Activated T-cell treated with anti-CD3 and anti-CD28 coated beads, Interleukin-2, amount 50 U/mL, for 24 hours (primary cell): ENCODE measurements around the gene HCAR1.
A peak's percentile ranks its signal among the peaks of the same experiment; 100 is the strongest.
"Not testable (repeated sequence)": the region's sequence is repeated elsewhere in the genome, so short reads cannot be mapped to it uniquely, and the experiment has no call there.

Source experiments
- DNase-seq: peaks from one replicate; pipeline ENCODE4 v3.0.0-alpha.2; 2020
- H3K27ac Mint-ChIP-seq: 2 replicates; pipeline ENCODE4 v1.8.0; 2020; ENCODE audit warnings: mild to moderate bottlenecking, mixed read lengths
- H3K27me3 Mint-ChIP-seq: 2 replicates; pipeline ENCODE4 v1.8.0; 2020; ENCODE audit warnings: mixed read lengths
- H3K36me3 Mint-ChIP-seq: 2 replicates; pipeline ENCODE4 v1.8.0; 2020; ENCODE audit warnings: low read depth, mixed read lengths
- H3K4me1 Mint-ChIP-seq: 2 replicates; pipeline ENCODE4 v1.8.0; 2020; ENCODE audit warnings: low read depth, mixed read lengths
- H3K4me3 Mint-ChIP-seq: 2 replicates; pipeline ENCODE4 v1.8.0; 2020; ENCODE audit warnings: mild to moderate bottlenecking, moderate library complexity, mixed read lengths
- H3K9me3 Mint-ChIP-seq: 2 replicates; pipeline ENCODE4 v1.8.0; 2020; ENCODE audit warnings: mixed read lengths

The HCAR1 gene

GRCh38 chr12:122730215-122731014 is at the start of gene HCAR1:
Gene HCAR1, minus strand, starts transcription at chr12:122730844. Its CDS starts 505 bp downstream, at chr12:122730339.
- peaks cover 80% of the 10 kb centered on the region for H3K4me1 Mint-ChIP-seq
- H3K36me3 Mint-ChIP-seq, result no peaks in the 10 kb centered on the region
- H3K9me3 Mint-ChIP-seq, result no peaks in the 10 kb centered on the region
- peaks cover 4% of the 10 kb centered on the region for H3K27me3 Mint-ChIP-seq
- peak within 1 kb of the TSS; percentile 90 for H3K27ac Mint-ChIP-seq
- peak; percentile 62 for DNase-seq
- H3K4me3 Mint-ChIP-seq, result peak within 1 kb of the TSS; percentile 66

DNA sequence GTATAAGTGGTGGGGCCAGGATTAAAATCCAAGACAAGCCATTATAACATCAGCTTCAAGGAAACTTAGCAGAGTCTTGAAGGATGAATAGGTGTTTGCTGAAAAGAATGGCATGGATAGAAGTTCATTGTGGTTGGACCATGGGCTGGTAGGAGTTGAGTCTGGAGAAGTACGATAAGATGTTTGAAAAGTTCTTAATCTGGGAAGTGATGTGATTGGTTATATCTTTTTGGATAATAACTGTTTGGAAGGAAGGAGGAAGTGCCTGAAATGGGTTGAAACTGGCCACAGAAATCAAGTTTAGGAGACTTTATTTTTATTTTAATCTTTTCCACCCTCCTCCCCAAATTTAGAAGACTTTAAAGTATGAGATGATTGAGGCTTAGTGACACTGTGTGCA is 26.9 kb upstream of the HCAR1 start:
- H3K4me3 Mint-ChIP-seq, result no peak overlapping the region
- peaks cover 96% of the 10 kb centered on the region for H3K36me3 Mint-ChIP-seq
- H3K27me3 Mint-ChIP-seq, result no peaks in the 10 kb centered on the region
- H3K27ac Mint-ChIP-seq, result peak overlapping the region; percentile 59
- H3K4me1 Mint-ChIP-seq, result peaks cover 49% of the 10 kb centered on the region
- H3K9me3 Mint-ChIP-seq, result no peaks in the 10 kb centered on the region
- DNase-seq, result no peak

GRCh38 chr12:122754790-122755189 is 24.1 kb upstream of the HCAR1 start:
- Mint-ChIP-seq H3K4me3 (peak overlapping the region; percentile 93), H3K36me3 (peaks cover 69% of the 10 kb centered on the region), H3K9me3 (no peaks in the 10 kb centered on the region), H3K27ac (peak overlapping the region; percentile 98), H3K27me3 (no peaks in the 10 kb centered on the region), H3K4me1 (peaks cover 53% of the 10 kb centered on the region)
- no peak for DNase-seq

DNA sequence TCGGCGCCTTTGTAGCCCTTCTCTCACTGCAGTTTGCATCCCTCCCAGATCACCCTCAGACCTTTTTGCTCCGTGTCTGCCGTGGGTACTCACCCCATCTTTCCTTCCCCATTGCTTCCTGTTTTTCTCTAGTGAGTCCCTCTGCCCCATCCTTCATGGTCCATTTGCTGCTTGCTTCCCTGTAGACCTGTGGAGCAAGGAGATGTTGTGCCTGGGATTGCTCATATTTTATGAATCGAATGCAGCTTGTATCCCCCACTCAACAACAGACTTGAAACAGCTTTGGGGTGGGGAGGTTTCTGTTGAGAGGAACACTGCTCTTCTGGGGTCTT is 22.6 kb upstream of the HCAR1 start:
- Mint-ChIP-seq H3K36me3 (peaks cover 56% of the 10 kb centered on the region), H3K4me1 (peaks cover 50% of the 10 kb centered on the region)

GRCh38 chr12:122752464-122753318 is 22.0 kb upstream of the HCAR1 start, which contains the start of gene DENR:
Gene DENR, plus strand, starts transcription at chr12:122752824. Its CDS starts 878 bp downstream, at chr12:122753702.
- H3K9me3 Mint-ChIP-seq, result no peaks in the 10 kb centered on the region
- DNase-seq, result peak; percentile 100
- H3K4me1 Mint-ChIP-seq, result peaks cover 48% of the 10 kb centered on the region
- peak within 1 kb of the TSS; percentile 98 for H3K27ac Mint-ChIP-seq
- H3K27me3 Mint-ChIP-seq, result no peaks in the 10 kb centered on the region
- peaks cover 50% of the 10 kb centered on the region for H3K36me3 Mint-ChIP-seq
- peak within 1 kb of the TSS; percentile 93 for H3K4me3 Mint-ChIP-seq

More for the DNA sequence above, 22.6 kb upstream of the HCAR1 start:
- H3K27ac Mint-ChIP-seq, result peak overlapping the region; percentile 98
- H3K9me3 Mint-ChIP-seq, result no peaks in the 10 kb centered on the region
- peak overlapping the region; percentile 93 for H3K4me3 Mint-ChIP-seq
- no peak for DNase-seq
- no peaks in the 10 kb centered on the region for H3K27me3 Mint-ChIP-seq

GRCh38 chr12:122750781-122751515 is 20.3 kb upstream of the HCAR1 start:
- peak overlapping the region; percentile 85 for H3K27ac Mint-ChIP-seq
- H3K27me3 Mint-ChIP-seq, H3K9me3 Mint-ChIP-seq: not testable (repeated sequence)
- peaks cover 33% of the 10 kb centered on the region for H3K36me3 Mint-ChIP-seq
- peak; percentile 25 for DNase-seq
- peaks cover 38% of the 10 kb centered on the region for H3K4me1 Mint-ChIP-seq
- H3K4me3 Mint-ChIP-seq, result peak overlapping the region; percentile 93

DNA sequence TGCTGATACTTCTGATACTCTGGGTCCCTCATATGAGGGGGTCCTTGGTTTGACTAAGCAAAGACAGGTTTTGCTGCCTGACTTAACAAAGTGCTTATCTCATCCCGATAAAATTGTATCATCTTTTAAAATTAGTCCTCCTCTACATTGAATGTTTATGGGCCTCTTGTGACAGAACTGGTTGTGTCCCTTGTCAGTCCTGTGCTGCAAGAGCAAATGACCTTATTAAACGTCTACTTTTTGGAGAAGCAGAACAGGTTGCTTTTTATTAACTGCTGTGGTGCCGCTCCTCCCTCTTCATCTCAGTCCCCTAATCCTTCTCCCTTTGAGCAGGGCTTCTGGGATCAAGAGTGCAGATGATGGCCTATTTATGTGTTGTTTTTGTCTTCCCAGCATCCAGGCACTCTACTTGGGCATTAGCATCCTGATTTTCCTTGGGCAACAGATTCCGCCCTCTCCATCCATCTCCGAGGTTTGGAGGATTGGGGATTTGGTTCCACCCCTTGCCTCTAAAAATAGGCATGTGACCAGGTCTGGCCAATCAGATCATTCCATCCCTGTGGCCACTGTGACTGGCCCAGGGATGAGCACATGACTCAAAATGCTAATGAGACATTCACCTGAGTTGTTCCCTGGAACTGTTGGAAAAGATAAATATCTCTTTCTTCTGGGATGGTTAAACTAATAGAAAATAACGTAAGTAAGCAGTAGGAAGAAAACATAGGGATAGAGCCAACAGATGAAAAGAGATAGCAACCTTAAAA is 19.1 kb upstream of the HCAR1 start:
- peak; percentile 16 for DNase-seq
- Mint-ChIP-seq H3K4me3 (no peak overlapping the region), H3K36me3 (peaks cover 22% of the 10 kb centered on the region), H3K9me3 (no peaks in the 10 kb centered on the region), H3K27me3 (no peaks in the 10 kb centered on the region), H3K27ac (no peak overlapping the region), H3K4me1 (peaks cover 30% of the 10 kb centered on the region)

- no peak overlapping the region for H3K27ac Mint-ChIP-seq
- peak; percentile 17 for DNase-seq
- H3K9me3 Mint-ChIP-seq, result no peaks in the 10 kb centered on the region
- no peaks in the 10 kb centered on the region for H3K27me3 Mint-ChIP-seq
- H3K4me3 Mint-ChIP-seq, result no peak overlapping the region
- peaks cover 15% of the 10 kb centered on the region for H3K4me1 Mint-ChIP-seq
- no peaks in the 10 kb centered on the region for H3K36me3 Mint-ChIP-seq
These were observed 16.8 kb upstream of the HCAR1 start for GRCh38 chr12:122747224-122748135.

DNA sequence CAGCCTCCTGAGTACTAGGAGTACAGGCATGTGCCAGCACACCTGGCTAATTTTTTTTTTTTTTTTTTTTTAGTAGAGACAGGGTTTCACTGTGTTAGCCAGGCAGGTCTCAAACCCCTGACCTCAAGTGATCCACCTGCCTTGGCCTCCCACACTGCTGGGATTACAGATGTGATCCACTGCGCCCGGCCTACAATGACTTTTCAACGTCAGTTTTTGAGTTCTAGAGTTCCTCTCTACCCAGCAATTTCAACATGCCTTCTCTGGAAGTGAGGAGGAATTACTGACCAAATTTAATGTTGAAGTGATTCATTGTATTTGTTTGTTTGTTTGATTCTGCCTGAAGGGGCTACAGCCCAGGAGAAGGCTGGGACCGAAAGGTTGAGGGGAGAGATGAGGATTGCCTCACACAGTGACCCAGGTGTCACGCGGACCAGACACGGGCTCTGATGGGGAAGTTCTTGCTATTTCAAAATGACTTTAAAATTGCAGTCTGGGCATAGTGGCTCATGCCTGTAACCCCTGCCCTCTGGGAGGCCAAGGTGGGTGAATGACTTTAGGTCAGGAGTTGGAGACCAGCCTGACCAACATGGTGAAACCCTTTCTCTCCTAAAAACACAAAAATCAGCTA is 13.4 kb upstream of the HCAR1 start:
- DNase-seq, result peak; percentile 5
- Mint-ChIP-seq H3K27ac (no peak overlapping the region), H3K4me3 (no peak overlapping the region), H3K27me3 (no peaks in the 10 kb centered on the region), H3K4me1 (peaks cover 4% of the 10 kb centered on the region), H3K9me3 (no peaks in the 10 kb centered on the region), H3K36me3 (no peaks in the 10 kb centered on the region)

DNA sequence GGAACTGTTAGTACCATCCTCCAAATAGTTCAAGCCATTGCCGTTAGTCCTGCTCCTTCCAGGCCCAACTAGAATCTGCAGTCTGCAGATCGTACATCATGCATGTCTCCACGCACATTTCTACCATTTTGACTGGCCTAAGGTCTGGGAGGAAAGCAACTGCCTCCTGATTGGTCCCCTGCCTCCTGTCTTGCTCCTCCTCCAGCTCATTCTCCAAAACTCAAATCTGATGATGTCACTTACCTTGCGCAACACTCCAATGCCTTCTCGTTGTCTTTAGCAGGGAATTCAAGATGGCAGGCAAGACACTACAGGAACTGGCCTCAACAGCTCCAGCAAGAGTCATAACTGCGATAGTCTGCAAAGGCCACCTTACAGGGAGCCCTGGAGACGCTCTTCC is 9.7 kb upstream of the HCAR1 start:
- DNase-seq, result peak; percentile 6
- Mint-ChIP-seq H3K27me3 (no peaks in the 10 kb centered on the region), H3K4me3 (no peak overlapping the region), H3K27ac (no peak overlapping the region), H3K4me1 (peaks cover 9% of the 10 kb centered on the region), H3K9me3 (no peaks in the 10 kb centered on the region), H3K36me3 (no peaks in the 10 kb centered on the region)

DNA sequence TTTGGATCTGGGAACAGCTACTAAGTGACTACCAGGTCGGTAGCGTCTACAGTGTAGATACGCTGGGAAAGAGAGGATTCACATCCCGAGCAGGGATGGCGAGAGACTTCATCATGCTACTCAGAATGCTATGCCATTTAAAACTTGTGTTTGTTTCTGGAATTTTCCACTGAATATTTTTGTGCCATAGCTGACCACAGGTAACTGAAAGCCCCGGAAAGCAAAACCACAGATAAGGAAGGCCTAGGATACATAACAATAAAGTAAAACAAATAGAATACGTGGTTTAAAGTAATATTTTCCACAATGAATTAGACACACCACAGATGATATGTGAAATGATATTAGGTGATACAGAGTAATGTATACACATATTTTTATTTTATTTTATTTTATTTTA is 7.9 kb upstream of the HCAR1 start:
- H3K27ac Mint-ChIP-seq, result no peak overlapping the region
- no peaks in the 10 kb centered on the region for H3K36me3 Mint-ChIP-seq
- H3K4me3 Mint-ChIP-seq, result no peak overlapping the region
- no peak for DNase-seq
- H3K9me3 Mint-ChIP-seq, result no peaks in the 10 kb centered on the region
- peaks cover 16% of the 10 kb centered on the region for H3K4me1 Mint-ChIP-seq
- H3K27me3 Mint-ChIP-seq, result no peaks in the 10 kb centered on the region

GRCh38 chr12:122732611-122733010 is 2.0 kb upstream of the HCAR1 start:
- Mint-ChIP-seq H3K27ac (peak overlapping the region; percentile 90), H3K27me3 (peaks cover 4% of the 10 kb centered on the region), H3K4me1 (peaks cover 67% of the 10 kb centered on the region), H3K36me3 (no peaks in the 10 kb centered on the region), H3K4me3 (no peak overlapping the region), H3K9me3 (no peaks in the 10 kb centered on the region)
- DNase-seq, result peak; percentile 26

GRCh38 chr12:122732170-122732569 is 1.5 kb upstream of the HCAR1 start:
- peaks cover 70% of the 10 kb centered on the region for H3K4me1 Mint-ChIP-seq
- peak; percentile 46 for DNase-seq
- H3K4me3 Mint-ChIP-seq, result no peak overlapping the region
- H3K9me3 Mint-ChIP-seq, result no peaks in the 10 kb centered on the region
- peaks cover 4% of the 10 kb centered on the region for H3K27me3 Mint-ChIP-seq
- H3K36me3 Mint-ChIP-seq, result no peaks in the 10 kb centered on the region
- peak overlapping the region; percentile 90 for H3K27ac Mint-ChIP-seq
